HG02973 (cell line): ENCODE data around the gene FSIP1.

ENCODE experiments used
- ATAC-seq: cut with Tn5 transposase; IDR thresholded peaks from one replicate; pipeline ENCODE4 v1.9.1; 2021; ENCODE audit warnings: moderate library complexity; ENCODE audit not compliant: unreplicated experiment

FSIP1 gene

DNA sequence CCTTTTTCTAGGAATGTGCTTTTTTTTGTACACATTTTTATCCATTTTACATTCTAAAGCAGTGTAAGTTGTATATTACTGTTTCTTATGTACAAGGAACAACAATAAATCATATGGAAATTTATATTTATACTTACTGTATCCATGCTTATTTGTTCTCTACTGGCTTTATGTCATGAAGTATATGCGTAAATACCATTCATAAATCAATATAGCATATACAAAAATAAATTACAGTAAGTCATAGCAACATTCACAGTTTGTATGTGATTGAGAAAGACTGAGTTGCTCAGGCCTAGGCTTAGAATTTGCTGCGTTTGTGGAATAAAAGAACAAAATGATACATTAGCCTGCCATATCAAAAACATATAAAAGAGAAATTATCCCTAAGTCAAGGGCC, 185.3 kb downstream of the FSIP1 start:
- no peak for ATAC-seq

DNA sequence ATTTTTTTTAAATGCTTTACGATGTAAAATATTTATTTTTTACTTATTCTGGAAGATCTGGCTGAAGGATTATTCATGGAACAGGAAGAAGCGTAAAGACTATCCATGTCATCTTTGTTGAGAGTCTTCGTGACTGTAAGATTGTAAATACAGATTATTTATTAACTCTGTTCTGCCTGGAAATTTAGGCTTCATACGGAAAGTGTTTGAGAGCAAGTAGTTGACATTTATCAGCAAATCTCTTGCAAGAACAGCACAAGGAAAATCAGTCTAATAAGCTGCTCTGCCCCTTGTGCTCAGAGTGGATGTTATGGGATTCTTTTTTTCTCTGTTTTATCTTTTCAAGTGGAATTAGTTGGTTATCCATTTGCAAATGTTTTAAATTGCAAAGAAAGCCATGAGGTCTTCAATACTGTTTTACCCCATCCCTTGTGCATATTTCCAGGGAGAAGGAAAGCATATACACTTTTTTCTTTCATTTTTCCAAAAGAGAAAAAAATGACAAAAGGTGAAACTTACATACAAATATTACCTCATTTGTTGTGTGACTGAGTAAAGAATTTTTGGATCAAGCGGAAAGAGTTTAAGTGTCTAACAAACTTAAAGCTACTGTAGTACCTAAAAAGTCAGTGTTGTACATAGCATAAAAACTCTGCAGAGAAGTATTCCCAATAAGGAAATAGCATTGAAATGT, 186.1 kb downstream of the FSIP1 start:
- ATAC-seq: no peak

DNA sequence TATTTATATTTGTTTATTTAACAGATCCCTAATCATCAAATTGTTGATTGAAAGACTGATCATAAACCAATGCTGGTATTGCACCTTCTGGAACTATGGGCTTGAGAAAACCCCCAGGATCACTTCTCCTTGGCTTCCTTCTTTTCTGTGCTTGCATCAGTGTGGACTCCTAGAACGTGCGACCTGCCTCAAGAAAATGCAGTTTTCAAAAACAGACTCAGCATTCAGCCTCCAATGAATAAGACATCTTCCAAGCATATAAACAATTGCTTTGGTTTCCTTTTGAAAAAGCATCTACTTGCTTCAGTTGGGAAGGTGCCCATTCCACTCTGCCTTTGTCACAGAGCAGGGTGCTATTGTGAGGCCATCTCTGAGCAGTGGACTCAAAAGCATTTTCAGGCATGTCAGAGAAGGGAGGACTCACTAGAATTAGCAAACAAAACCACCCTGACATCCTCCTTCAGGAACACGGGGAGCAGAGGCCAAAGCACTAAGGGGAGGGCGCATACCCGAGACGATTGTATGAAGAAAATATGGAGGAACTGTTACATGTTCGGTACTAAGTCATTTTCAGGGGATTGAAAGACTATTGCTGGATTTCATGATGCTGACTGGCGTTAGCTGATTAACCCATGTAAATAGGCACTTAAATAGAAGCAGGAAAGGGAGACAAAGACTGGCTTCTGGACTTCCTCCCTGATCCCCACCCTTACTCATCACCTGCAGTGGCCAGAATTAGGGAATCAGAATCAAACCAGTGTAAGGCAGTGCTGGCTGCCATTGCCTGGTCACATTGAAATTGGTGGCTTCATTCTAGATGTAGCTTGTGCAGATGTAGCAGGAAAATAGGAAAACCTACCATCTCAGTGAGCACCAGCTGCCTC, 187.1 kb downstream of the FSIP1 start:
- no peak for ATAC-seq

DNA sequence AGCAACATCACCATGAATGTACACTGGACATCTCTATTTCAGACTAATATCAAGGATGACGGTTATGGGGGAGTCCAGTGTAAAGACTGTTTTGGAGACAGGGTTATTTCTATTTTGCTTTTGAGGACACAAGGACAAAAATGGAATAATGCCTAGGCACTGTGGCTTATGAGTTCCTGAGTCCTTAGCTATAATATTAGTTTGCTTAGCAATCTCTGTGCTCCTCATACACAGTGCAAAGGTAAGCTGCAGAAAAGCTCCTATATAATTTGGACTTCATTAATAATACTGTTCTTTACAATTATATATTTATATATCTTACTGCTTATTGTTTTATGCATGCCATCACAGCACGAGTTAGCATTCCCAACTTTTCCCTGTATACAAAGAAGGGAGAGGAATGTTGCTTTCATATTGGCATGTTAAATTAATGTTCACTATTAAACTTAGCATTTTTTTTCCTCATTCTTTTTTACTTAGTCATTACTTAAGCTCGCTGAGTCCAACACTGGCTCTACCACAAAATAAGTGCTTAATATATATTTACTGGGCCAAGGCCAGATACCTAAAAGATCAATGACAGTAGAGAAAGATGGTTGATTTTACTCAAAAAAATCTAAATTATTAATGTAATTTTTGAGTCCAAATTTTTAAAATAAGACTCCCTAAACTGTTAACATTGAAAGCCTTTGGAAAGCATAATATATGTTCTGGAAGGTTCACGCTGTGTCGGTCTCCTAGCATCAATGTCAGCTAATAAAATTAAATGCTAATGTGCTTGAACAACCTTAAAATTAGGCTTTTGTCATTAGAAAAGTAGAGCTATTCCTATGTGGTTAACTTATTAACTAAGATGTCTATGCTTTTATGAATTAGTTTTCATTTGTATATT, 187.9 kb downstream of the FSIP1 start:
- no peak for ATAC-seq

DNA sequence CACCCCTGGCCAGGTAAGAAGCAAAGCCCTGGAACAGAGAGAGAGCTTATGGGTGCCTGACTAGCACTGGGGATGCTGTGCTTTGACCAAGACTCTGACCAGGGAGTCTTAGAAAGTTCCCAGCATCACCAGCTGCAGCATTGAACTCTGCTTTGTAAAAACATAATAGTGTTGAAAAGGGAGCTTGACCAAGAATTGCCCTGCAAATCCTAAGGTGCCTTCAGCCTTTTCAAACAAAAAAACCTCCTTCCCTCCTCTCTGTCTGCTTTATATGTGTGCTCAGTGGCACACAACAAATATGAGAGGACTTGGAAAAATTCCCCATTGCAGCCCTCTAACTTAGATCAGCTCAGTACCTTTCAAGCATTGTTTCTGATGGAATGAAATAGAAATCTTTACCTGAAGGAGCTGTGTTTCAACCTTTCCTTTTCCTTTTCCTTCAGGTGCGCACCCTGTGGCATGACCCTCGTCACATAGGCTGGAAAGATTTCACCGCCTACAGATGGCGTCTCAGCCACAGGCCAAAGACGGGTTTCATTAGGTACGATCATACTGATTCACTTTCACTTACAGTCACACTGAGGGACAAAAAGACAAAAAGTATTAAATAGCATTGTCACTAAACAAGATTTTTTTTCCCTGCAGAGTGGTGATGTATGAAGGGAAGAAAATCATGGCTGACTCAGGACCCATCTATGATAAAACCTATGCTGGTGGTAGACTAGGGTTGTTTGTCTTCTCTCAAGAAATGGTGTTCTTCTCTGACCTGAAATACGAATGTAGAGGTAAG, 188.8 kb downstream of the FSIP1 start:
- no peak for ATAC-seq

DNA sequence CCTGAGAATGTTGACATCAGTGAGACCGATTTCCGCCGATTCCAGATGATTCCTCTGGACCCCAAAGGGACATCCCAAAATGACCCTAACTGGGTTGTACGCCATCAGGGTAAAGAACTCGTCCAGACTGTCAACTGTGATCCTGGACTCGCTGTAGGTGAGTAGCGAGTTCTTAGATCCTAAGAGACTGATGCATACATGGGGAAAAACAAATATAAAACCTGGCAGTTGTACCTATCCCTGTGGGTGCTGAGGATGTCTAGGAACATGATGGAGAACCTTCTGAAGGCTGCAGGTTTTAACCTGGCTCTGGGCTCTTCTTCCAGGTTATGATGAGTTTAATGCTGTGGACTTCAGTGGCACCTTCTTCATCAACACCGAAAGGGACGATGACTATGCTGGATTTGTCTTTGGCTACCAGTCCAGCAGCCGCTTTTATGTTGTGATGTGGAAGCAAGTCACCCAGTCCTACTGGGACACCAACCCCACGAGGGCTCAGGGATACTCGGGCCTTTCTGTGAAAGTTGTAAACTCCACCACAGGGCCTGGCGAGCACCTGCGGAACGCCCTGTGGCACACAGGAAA, 189.5 kb downstream of the FSIP1 start:
- ATAC-seq: no peak

DNA sequence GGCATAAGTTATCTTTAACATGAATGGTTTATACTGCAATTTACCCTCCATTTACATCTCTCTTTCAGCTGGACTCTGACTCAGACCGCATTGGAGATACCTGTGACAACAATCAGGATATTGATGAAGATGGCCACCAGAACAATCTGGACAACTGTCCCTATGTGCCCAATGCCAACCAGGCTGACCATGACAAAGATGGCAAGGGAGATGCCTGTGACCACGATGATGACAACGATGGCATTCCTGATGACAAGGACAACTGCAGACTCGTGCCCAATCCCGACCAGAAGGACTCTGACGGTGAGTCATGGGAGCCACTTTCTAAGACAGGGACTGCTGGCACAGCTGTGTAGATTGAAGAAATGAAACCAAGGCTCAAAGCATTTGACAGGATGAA, 190.1 kb downstream of the FSIP1 start:
- no peak for ATAC-seq

DNA sequence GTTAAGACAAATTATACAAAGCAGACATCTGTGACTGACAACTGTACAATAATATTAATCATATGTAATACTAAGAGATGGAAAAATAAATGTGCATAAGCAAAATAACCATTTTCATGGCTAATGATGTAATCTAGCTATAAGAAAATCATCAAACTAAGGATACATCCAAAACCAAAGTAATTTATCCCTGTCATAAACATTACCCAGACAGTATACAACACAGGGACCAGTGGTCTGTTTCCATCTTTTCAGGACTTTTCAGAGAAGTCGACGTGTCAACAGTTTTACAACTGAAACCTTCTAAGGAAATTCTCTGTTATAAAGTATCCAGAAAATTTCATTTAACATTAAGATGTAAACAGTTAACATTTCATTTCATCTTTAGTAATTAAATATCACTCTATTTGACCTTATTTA, 190.7 kb downstream of the FSIP1 start:
- no peak for ATAC-seq

DNA sequence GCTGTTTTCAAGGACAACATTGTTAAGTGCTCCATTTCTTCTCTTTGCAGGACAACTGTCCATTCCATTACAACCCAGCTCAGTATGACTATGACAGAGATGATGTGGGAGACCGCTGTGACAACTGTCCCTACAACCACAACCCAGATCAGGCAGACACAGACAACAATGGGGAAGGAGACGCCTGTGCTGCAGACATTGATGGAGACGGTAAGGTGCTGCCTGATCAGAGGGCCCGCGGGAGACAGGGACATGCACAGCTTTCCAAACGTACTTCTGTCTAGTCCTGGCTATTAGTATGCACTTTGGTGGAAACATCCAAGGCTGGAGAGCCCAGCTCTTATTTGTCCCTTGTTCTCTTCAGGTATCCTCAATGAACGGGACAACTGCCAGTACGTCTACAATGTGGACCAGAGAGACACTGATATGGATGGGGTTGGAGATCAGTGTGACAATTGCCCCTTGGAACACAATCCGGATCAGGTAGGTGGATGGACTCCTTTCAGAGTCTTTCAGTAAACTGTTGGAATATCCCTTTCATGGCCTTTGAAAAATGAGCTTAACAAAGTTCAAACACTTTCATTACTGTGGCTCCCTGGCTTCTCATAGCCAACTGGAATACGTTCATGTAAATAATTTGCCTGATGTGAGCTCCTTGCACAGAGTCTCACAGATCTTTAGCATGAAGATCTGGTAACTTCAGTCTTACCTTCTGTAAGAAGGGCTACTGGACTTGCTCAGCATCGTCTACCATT, 191.3 kb downstream of the FSIP1 start:
- ATAC-seq: no peak

DNA sequence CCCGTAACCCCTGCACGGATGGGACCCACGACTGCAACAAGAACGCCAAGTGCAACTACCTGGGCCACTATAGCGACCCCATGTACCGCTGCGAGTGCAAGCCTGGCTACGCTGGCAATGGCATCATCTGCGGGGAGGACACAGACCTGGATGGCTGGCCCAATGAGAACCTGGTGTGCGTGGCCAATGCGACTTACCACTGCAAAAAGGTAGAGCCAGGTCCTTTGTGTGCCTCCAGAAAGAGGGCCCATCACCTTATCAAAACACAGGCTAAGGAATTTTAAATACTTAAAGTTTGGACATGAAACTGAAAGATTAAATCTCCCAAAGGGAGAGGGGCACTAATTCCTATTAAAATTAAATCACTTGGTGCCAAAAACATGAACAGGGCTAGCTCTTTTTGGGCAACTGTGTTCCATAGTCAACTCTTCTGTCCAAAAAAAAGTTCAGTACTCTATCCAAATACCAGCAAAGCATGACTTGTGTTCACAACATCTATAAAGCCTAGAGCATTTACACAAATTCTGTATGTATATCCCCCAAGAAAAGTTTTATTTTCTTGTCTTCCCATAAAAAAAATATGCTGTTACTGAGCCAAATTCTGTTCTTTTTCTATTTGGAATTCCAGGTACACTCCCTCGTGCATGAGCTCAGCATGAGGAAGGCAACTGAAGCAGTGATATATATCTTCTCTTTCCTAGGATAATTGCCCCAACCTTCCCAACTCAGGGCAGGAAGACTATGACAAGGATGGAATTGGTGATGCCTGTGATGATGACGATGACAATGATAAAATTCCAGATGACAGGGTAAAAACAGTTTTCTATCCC, 192.6 kb downstream of the FSIP1 start:
- ATAC-seq: no peak

DNA sequence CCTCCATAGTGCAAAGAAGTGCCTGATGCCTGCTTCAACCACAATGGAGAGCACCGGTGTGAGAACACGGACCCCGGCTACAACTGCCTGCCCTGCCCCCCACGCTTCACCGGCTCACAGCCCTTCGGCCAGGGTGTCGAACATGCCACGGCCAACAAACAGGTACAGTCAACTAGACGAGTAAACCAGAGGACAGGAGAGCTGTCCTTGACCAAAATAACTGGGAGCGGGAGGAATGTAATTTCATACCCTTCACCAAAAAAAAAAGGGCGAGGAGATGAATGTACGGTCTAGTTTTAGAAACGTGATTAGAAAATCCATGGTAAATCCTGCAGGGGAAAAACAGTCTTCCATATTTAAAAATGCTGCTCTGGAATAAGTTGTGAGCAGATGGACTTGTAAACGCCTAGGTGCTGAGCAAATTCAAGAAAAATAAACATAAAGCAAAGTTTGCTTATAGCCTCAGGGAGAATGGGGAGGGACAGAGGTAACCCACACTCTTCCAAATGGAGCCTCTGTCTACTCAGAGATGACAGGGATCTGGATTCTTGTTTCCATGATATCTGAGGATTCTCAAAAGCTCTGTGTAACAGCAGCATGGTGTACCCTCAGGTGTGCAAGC, 193.3 kb downstream of the FSIP1 start:
- ATAC-seq: no peak

DNA sequence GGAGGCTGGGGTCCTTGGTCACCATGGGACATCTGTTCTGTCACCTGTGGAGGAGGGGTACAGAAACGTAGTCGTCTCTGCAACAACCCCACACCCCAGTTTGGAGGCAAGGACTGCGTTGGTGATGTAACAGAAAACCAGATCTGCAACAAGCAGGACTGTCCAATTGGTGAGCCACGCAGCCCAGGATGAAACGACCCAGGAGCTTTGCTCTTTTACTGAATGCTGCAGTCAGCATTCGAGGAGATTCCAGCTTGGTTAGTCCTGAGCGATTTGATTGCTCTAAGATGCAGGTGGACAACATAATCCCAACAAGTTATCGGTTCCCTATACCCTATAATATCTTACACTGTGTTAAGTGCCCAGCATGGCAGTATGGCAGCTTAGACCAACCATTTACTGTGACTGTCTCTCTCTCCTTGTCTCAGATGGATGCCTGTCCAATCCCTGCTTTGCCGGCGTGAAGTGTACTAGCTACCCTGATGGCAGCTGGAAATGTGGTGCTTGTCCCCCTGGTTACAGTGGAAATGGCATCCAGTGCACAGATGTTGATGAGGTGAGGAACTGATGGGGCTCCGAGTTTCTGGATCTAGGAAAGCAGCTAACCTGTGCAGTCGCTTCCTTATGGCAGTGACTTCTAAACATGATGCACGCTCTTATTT, 194.0 kb downstream of the FSIP1 start:
- no peak for ATAC-seq

DNA sequence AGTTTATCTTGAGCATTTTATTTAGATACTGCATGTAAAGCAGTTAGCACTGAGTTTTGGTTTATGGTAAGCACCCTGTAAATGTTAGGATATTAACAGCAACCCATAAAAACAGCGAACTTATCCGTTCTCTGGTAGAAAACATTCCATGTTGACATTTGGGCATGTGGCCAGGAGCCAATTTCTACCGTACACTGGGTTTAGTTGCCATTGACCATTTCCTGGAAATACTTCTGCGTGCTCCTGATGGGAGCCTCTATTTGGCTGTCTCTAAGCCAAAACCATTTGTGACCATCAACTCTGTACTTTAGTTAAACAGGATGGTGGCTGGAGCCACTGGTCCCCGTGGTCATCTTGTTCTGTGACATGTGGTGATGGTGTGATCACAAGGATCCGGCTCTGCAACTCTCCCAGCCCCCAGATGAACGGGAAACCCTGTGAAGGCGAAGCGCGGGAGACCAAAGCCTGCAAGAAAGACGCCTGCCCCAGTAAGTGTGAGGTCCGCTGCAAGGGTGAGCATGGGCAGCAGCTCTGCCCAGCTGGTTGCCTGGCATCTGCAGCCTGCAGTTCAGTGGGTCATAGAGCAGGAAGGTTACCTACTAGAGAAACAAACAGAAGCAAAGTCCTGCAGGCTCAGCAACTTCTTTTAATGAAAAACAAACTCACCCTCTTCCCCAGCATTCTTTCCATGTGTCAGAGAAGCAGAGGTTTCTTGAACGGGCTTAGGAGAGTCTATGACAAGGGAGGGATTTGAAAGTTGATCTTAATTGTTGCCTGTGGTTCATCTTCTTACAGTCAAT, 194.7 kb downstream of the FSIP1 start:
- ATAC-seq: no peak

DNA sequence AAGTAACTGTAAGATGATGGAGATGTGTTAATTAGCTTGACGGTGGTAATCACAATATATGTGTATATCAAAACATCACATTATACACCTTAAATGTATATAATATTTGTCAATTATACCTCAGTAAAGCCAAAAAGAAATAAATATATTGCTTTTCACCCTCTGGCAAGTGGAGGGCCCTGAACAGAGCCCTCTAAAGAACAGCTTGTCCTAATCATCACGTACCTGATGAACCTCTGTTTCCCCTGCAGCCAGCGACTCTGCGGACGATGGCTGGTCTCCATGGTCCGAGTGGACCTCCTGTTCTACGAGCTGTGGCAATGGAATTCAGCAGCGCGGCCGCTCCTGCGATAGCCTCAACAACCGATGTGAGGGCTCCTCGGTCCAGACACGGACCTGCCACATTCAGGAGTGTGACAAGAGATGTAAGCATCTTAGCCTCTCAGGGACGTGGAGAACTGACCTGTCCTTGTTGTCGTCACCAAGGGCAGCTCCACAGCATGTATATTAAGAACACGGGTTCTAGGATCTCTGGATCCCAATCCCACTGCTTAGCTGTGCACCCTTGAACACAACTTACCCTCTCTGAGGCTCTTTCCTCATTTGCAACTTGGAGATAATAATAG, 195.4 kb downstream of the FSIP1 start:
- no peak for ATAC-seq

DNA sequence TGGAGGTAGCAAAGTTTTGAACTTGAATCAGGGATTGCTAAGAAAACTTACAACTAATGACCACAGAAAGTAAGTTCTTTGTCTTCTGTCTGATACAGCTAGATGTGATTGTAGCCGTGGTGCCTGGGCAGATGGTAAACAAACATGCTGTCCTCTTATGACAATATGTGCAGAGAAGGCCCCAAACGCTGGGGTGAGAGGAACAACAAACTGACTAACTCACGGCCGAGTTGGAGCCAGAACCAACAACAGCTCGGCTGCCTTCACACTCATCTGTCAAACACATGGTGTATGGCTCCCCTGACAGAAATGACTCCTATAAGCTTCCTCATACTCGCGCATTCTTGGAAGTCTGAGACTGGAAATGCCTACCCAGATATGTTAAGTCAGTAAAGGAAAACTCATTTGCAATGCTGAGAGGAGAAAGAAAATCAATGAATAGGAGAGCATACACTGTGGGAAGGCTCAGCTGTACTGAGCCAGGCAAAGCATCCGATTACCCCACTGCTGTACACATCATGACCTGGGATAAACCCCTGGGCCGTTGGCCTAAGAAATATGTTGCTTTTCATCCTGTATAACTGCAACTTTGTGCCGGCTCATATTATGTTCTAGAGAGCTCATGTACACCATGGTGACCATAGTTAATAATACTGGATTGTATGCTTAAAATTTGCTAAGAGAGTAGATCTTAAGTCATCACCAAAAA, 196.1 kb downstream of the FSIP1 start:
- ATAC-seq: no peak

DNA sequence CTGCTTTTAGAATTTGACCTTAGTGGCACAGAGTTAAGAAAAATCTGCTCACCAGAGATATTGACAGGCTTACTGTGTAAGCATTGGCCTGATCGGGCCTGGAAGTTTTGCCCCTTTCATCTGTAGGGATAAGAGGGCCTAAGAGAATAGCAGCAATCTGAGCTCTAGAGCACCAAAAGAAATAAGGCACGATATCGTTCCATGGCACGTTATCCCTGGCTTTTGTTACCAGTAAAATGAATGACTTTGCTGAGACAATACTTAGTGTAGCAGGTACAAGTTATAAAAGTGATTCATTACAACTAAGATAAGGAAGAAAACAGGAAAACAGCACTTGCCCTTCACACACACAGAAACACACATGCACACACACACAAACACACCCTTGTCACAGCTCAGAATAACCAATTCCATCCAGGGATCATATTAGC, 196.8 kb downstream of the FSIP1 start:
- ATAC-seq: no peak
